ENCODE measurements around the gene RHEX.
"Not testable (repeated sequence)": the region's sequence is repeated elsewhere in the genome, so short reads cannot be mapped to it uniquely, and the experiment has no call there.

RHEX gene, protein sequence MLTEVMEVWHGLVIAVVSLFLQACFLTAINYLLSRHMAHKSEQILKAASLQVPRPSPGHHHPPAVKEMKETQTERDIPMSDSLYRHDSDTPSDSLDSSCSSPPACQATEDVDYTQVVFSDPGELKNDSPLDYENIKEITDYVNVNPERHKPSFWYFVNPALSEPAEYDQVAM

DNA sequence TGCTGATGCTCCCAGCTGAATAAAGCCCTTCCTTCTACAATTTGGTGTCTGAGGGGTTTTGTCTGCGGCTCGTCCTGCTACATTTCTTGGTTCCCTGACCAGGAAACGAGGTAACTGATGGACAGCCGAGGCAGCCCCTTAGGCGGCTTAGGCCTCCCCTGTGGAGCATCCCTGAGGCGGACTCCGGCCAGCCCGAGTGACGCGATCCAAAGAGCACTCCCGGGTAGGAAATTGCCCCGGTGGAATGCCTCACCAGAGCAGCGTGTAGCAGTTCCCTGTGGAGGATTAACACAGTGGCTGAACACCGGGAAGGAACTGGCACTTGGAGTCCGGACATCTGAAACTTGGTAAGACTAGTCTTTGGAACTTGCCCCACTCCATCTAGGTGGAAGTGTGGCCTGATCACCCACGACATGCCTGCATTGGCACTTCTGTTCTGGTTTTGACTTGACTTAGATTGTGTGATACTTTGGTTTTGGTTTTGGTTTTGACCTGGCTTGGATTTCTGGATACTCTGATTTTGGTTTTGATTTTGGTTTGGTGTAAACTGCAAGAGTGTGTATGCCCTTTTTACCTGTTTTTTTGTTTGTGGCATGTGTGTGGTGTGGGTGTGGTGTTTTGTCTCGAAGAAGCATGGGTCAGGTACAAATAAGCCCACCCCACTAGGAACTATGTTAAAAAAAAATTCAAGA, at the start of gene RHEX:
RHEX (plus strand) TSS at position 255 of the 692 bp plus-strand sequence. CDS start 44,656 bp downstream, outside the sequence.
- H3K27me3 Mint-ChIP-seq: peaks cover 10% of the 10 kb centered on the region
- not testable (repeated sequence) for H3K36me3 Mint-ChIP-seq (ENCODE audit: low read depth); H3K9me3 Mint-ChIP-seq
- H3K27ac Mint-ChIP-seq: peak within 1 kb of the TSS; percentile 61
- H3K4me1 Mint-ChIP-seq (ENCODE audit: low read depth): peaks cover 50% of the 10 kb centered on the region
- H3K4me3 Mint-ChIP-seq: peak within 1 kb of the TSS; percentile 18

DNA sequence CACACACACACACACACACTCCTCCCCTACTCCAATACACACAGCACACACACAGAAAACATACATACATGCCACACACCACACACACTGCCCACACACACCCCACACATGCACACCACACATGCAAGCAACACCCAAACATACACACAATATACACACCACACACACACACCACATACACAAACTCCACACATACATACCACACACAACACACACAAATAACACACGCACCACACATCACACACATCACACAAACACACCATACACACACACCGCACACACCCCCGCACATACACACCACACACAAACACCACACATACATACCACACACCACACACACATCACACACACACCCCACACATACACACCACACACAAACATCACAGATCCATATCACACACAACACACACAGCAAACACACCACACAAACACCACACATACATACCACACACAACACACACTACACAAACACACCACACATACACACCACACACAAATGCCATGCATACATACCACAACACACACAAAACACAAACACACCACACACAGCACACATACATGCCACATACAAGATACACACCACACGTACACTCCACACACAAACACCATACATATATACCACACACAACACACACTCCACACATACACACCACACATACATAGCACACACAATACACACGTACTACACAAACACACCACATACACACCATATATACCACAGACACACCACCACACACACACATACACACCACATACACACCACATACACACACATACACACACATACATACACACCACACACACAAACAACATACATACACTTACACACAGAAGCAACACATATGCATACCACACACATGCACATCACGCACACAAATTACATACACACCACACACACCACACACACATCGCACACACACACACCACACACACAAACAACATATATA, 48.8 kb upstream of the RHEX start:
- Mint-ChIP-seq H3K27ac (peak overlapping the region; percentile 6), H3K27me3 (peaks cover 9% of the 10 kb centered on the region), H3K9me3 (no peaks in the 10 kb centered on the region), H3K4me3 (no peak overlapping the region), H3K4me1 (ENCODE audit: low read depth) (peaks cover 42% of the 10 kb centered on the region), H3K36me3 (ENCODE audit: low read depth) (no peaks in the 10 kb centered on the region)

DNA sequence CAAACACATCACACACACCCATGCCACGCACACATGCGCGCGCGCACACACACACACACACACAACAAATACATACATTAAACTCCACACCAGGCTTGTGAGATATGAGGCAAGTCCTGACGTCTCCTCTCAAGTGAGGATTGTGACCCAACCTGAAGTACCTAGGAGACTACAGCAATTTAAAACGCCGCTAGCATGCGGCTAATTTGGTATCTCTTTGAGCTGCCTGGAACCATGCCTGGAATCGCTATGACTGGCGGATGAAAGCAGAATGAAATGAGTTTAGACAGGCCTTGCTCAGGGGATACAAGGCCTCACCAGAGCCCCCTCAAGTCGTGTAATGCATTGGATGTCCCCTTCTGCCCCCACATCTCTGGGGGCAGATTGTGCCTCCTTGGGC, 48.1 kb upstream of the RHEX start:
- no peaks in the 10 kb centered on the region for H3K36me3 Mint-ChIP-seq (ENCODE audit: low read depth)
- peaks cover 42% of the 10 kb centered on the region for H3K4me1 Mint-ChIP-seq (ENCODE audit: low read depth)
- no peak overlapping the region for H3K4me3 Mint-ChIP-seq
- no peaks in the 10 kb centered on the region for H3K9me3 Mint-ChIP-seq
- H3K27ac Mint-ChIP-seq: peak overlapping the region; percentile 6
- peaks cover 9% of the 10 kb centered on the region for H3K27me3 Mint-ChIP-seq

DNA sequence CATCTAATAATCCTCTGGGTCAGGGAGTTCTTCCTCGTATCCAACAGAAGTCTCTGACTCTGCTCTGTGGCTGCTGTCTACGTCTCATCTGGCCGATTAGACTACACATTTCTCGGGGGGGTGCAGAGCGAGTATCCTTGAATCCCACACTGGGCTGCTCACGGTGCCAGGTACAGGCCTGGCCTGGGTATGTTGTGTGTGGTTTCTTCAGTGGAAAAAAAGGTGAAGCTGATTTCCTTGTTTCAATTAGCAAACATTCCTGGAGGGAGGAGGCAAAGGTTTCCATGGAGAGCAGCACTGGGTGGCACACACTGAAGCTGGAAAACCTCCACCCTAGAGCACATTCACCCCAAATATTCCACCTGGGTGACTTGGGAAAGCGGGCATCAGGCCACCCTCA, 47.7 kb upstream of the RHEX start:
- no peaks in the 10 kb centered on the region for H3K36me3 Mint-ChIP-seq (ENCODE audit: low read depth)
- peaks cover 38% of the 10 kb centered on the region for H3K4me1 Mint-ChIP-seq (ENCODE audit: low read depth)
- H3K27me3 Mint-ChIP-seq: peaks cover 9% of the 10 kb centered on the region
- no peaks in the 10 kb centered on the region for H3K9me3 Mint-ChIP-seq
- no peak overlapping the region for H3K27ac Mint-ChIP-seq
- H3K4me3 Mint-ChIP-seq: no peak overlapping the region

DNA sequence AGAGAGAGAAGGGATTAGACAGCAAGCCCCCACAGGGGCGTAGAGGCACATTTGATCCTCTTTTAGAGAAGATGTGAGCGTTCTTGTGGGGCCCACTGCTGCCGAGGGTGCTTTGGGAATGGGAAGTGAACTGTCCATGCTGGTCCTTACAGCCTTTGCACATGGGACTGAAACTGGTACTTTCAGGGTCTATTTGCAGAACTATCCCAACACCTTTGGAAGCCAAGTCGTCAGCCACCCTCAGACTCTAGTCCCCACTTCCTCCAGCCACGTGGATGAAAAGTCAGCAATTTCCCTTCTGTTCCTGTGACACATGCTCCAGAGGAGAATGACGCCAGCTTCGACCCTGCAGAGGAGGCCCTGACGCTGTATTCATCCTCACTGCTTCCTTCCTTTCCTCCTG, 47.2 kb upstream of the RHEX start:
- H3K9me3 Mint-ChIP-seq: no peaks in the 10 kb centered on the region
- peaks cover 9% of the 10 kb centered on the region for H3K27me3 Mint-ChIP-seq
- H3K27ac Mint-ChIP-seq: no peak overlapping the region
- H3K4me1 Mint-ChIP-seq (ENCODE audit: low read depth): peaks cover 37% of the 10 kb centered on the region
- no peaks in the 10 kb centered on the region for H3K36me3 Mint-ChIP-seq (ENCODE audit: low read depth)
- H3K4me3 Mint-ChIP-seq: no peak overlapping the region

DNA sequence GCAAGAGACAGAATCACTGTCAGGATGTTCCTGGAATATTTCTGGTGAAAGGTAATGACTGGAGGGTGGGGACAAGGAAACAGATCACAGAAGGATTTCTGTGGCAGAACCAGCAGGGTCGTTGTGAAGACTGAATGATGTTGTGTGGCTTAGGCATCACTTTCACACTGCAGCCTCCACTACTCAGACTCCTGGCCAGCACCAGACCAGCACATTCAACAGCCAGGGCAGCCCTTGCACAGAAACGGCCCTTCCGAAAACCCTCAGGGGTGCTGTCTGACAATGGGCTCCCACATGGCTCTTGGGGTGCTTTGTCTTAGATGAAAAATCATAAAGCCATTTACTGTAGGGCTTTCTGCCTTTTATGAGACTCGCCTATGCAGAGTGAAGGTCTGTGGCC, 46.0 kb upstream of the RHEX start:
- Mint-ChIP-seq H3K9me3 (no peaks in the 10 kb centered on the region), H3K27ac (no peak overlapping the region), H3K4me1 (ENCODE audit: low read depth) (peaks cover 37% of the 10 kb centered on the region), H3K4me3 (no peak overlapping the region), H3K36me3 (ENCODE audit: low read depth) (no peaks in the 10 kb centered on the region), H3K27me3 (peaks cover 9% of the 10 kb centered on the region)

DNA sequence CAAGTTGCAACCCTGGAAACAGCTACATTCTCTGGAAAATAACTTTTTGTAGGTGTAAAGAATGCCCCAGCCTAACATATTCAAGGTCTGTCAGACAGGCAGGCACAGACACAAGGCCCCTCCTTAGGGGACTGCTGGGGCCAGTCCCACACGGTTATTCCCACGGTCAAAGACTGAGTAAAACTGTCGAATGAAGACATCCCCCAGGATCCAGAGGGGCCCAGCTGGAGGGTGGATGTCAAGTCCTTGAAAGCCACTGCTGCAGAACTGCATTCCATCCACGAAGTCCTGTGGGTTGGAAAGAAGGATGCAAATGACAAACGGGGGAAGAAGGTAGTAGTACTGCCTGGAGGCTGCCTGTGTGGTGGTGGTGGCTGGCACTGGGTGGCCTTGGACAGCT, 42.9 kb upstream of the RHEX start:
- H3K4me1 Mint-ChIP-seq (ENCODE audit: low read depth): peaks cover 34% of the 10 kb centered on the region
- H3K9me3 Mint-ChIP-seq: no peaks in the 10 kb centered on the region
- no peak overlapping the region for H3K4me3 Mint-ChIP-seq
- no peaks in the 10 kb centered on the region for H3K36me3 Mint-ChIP-seq (ENCODE audit: low read depth)
- peaks cover 9% of the 10 kb centered on the region for H3K27me3 Mint-ChIP-seq
- H3K27ac Mint-ChIP-seq: no peak overlapping the region

DNA sequence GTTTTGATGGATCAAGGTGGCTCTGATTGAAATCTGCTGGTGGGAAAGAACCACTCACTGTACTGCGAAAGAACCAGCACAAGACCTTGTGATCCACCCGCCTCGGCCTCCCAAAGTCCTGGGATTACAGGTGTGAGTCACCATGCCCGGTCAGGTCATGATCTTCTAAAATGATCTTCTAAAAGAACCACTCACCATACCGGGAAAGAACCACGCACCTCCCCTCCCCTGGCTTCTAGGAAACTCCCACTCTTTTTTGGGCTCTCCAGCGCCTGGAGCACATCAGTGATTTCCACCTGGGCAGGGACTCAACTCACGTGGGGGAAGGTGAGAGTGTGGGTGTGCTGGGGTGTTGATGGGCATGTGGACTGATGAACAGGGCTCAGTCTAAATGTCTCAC, 41.9 kb upstream of the RHEX start:
- H3K27me3 Mint-ChIP-seq: peaks cover 8% of the 10 kb centered on the region
- H3K36me3 Mint-ChIP-seq (ENCODE audit: low read depth): no peaks in the 10 kb centered on the region
- H3K4me3 Mint-ChIP-seq: no peak overlapping the region
- no peaks in the 10 kb centered on the region for H3K9me3 Mint-ChIP-seq
- H3K27ac Mint-ChIP-seq: peak overlapping the region; percentile 41
- H3K4me1 Mint-ChIP-seq (ENCODE audit: low read depth): peaks cover 34% of the 10 kb centered on the region

DNA sequence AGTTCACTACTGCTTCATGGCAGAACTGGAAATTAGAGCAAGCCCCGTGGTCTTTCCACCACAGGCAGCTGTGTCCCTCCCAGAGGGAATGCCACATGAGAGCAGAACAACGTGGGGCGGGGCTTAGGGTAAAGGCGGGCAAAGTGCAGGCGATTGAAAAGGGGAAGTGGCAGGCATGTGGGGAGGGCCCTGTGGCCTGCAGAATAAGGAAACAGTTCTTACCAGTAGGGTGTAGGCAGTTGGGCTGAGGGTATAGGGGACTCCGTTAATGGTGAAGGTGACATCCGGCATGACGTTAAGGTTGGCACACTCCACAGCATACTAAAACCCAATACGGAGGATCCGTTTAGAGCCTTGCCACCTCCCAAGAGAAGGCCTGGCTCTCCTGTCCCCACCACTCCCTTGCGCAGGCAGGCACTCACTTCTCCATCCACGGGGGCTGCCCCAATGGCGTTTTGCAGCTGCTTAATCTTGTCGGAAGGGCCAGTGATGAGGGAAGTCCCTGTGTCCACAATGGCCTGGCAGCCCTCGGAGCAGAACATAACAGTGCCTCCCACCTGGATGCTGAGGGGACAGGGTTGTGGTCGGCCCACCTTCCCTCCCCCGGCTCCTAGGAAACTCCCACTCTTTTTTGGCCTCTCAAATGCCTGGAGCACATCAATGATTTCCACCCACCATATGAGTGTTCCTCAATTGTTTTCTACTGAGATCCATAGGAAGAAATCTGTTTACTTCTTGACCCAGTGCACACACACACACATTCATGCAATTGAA, 40.7 kb upstream of the RHEX start:
- no peak overlapping the region for H3K4me3 Mint-ChIP-seq

DNA sequence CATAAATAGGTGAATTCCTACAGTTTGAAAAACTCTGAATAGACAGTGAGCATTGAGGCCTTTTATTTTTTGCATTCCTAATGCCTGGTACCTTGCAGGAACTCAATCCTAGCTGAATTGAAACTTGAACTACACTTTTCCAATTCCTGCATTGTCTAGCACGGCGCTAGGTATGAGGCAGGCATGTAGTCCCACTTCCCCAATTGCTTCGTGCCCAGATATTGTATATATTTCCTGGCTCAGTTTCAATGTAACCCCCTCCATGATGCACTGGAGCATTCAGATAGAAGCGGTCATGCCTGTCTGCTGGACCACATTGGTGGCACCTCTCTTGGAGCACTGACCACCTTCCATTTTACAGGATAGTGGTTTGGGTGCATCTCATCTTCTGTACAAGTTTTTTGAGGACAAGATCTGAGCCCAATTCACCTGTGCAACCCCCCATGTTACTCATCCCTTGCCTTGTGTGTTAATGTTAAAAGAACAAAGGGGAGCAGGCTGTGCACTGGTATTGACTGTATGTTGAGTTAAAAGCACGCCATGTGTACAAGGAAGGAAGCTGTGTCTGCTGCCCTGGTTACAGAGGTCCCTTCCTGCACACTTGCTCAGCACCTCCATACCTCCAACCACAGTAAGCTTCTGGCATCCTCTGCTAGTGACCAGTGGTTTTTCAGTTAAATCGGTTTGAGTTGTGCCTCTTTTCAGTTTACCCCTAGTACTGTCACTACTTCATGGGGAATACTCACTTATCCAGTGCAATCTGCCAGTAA, 39.8 kb upstream of the RHEX start:
- H3K27me3 Mint-ChIP-seq: no peaks in the 10 kb centered on the region
- H3K9me3 Mint-ChIP-seq: no peaks in the 10 kb centered on the region
- H3K27ac Mint-ChIP-seq: no peak overlapping the region
- H3K36me3 Mint-ChIP-seq (ENCODE audit: low read depth): no peaks in the 10 kb centered on the region
- H3K4me3 Mint-ChIP-seq: no peak overlapping the region
- peaks cover 34% of the 10 kb centered on the region for H3K4me1 Mint-ChIP-seq (ENCODE audit: low read depth)

More for the DNA sequence above, 40.7 kb upstream of the RHEX start:
- Mint-ChIP-seq H3K36me3 (ENCODE audit: low read depth) (no peaks in the 10 kb centered on the region), H3K9me3 (no peaks in the 10 kb centered on the region), H3K27ac (peak overlapping the region; percentile 79), H3K4me1 (ENCODE audit: low read depth) (peaks cover 34% of the 10 kb centered on the region), H3K27me3 (no peaks in the 10 kb centered on the region)

DNA sequence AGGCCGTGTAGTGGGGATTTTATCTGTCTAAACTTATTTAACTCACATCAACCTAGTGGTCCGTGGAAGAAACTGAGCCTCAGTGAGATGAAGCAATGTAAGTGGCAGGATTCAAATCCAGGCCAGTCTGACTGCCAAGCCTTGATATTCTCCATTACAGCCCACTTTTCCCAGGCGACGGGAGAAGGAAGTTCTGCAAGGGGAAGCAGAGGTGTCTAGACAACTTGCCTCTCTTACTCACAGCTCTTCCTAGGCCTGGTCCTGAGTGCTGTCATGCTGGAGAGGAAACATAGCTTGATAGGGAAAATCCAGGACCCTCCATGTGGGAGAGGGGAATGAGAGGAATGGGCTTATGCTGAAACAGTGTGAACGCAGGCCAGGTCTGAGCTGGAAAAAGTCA, 38.4 kb upstream of the RHEX start:
- Mint-ChIP-seq H3K4me1 (ENCODE audit: low read depth) (peaks cover 34% of the 10 kb centered on the region), H3K27ac (no peak overlapping the region), H3K4me3 (no peak overlapping the region), H3K9me3 (no peaks in the 10 kb centered on the region), H3K27me3 (no peaks in the 10 kb centered on the region), H3K36me3 (ENCODE audit: low read depth) (no peaks in the 10 kb centered on the region)

DNA sequence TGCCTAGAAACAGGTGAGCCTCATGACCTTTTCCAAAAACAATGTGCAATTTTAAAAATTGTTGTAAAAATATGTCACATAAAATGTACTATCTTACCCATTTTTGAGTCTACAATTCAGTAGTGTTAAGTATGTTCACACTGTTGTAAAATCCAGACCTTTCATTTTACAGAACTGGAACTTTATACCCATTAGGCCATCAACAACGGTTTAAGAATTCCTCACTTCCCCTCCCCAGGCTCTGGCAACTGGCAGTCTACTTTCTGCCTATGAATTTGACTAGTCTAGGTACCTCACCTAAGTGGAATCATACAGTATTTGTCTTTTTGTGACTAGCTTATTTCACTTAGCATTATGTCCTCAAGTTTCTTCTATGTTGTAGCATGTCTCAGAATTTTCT, 37.9 kb upstream of the RHEX start:
- H3K36me3 Mint-ChIP-seq (ENCODE audit: low read depth): no peaks in the 10 kb centered on the region
- H3K4me3 Mint-ChIP-seq: no peak overlapping the region
- H3K4me1 Mint-ChIP-seq (ENCODE audit: low read depth): peaks cover 34% of the 10 kb centered on the region

DNA sequence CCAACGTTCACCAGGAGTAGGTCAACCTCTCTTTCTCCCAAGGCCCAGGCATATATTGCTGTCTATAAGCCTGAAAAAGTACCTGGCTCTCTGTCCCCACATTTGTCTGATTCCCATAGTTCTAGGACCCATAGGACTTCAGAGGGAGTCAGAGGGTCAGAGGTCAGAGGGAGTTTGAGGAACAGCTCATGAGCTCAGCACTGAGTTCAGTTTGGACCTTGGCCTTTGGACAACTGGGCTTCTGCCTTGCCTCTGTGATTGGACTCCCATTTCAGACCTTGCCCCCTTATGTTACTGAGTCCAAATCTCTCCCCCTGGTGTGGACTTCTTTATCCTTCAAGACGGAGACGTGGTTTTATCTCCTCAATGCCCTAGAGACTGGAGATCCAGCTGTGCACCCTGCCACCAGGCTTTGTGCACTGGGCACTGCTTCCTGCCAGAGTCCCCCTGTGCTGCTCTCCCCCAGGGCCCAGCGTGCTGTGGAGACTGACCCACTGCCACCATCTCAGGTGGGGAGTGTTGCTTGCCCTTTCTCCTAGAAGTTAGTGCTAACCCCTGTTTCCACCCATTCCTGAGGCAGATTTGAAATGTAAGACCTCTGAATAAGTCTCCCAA, 32.5 kb upstream of the RHEX start:
- Mint-ChIP-seq H3K9me3 (no peaks in the 10 kb centered on the region), H3K27me3 (no peaks in the 10 kb centered on the region), H3K4me3 (no peak overlapping the region), H3K4me1 (ENCODE audit: low read depth) (peaks cover 4% of the 10 kb centered on the region), H3K27ac (no peak overlapping the region), H3K36me3 (ENCODE audit: low read depth) (no peaks in the 10 kb centered on the region)

More for the DNA sequence above, 37.9 kb upstream of the RHEX start:
- no peak overlapping the region for H3K27ac Mint-ChIP-seq
- no peaks in the 10 kb centered on the region for H3K9me3 Mint-ChIP-seq
- H3K27me3 Mint-ChIP-seq: no peaks in the 10 kb centered on the region

Measured in stimulated activated naive CD8-positive, alpha-beta T cell treated with anti-CD3 and anti-CD28 coated beads, Interleukin-15, Interleukin-2, amounts not matched to agents 100 ng/mL and 50 ng/mL, for 24 hours (primary cell).